ENCODE results near the gene PSENEN. TPM values are rescaled to one million over a fixed set of nuclear protein-coding genes. Genes with fewer than 3 reads are reported as not detected.

PSENEN gene
- total and polyA plus RNA-seq, 2 of the 8 experiments (the other 6 are each of a cell fraction or from before 2014, with no cell fraction given) = 66.7 to 75.3 TPM

GRCh38 chr19:35716801-35717664 is 28.4 kb upstream of the PSENEN start (continued):
- TF ChIP-seq, protein P1, sequence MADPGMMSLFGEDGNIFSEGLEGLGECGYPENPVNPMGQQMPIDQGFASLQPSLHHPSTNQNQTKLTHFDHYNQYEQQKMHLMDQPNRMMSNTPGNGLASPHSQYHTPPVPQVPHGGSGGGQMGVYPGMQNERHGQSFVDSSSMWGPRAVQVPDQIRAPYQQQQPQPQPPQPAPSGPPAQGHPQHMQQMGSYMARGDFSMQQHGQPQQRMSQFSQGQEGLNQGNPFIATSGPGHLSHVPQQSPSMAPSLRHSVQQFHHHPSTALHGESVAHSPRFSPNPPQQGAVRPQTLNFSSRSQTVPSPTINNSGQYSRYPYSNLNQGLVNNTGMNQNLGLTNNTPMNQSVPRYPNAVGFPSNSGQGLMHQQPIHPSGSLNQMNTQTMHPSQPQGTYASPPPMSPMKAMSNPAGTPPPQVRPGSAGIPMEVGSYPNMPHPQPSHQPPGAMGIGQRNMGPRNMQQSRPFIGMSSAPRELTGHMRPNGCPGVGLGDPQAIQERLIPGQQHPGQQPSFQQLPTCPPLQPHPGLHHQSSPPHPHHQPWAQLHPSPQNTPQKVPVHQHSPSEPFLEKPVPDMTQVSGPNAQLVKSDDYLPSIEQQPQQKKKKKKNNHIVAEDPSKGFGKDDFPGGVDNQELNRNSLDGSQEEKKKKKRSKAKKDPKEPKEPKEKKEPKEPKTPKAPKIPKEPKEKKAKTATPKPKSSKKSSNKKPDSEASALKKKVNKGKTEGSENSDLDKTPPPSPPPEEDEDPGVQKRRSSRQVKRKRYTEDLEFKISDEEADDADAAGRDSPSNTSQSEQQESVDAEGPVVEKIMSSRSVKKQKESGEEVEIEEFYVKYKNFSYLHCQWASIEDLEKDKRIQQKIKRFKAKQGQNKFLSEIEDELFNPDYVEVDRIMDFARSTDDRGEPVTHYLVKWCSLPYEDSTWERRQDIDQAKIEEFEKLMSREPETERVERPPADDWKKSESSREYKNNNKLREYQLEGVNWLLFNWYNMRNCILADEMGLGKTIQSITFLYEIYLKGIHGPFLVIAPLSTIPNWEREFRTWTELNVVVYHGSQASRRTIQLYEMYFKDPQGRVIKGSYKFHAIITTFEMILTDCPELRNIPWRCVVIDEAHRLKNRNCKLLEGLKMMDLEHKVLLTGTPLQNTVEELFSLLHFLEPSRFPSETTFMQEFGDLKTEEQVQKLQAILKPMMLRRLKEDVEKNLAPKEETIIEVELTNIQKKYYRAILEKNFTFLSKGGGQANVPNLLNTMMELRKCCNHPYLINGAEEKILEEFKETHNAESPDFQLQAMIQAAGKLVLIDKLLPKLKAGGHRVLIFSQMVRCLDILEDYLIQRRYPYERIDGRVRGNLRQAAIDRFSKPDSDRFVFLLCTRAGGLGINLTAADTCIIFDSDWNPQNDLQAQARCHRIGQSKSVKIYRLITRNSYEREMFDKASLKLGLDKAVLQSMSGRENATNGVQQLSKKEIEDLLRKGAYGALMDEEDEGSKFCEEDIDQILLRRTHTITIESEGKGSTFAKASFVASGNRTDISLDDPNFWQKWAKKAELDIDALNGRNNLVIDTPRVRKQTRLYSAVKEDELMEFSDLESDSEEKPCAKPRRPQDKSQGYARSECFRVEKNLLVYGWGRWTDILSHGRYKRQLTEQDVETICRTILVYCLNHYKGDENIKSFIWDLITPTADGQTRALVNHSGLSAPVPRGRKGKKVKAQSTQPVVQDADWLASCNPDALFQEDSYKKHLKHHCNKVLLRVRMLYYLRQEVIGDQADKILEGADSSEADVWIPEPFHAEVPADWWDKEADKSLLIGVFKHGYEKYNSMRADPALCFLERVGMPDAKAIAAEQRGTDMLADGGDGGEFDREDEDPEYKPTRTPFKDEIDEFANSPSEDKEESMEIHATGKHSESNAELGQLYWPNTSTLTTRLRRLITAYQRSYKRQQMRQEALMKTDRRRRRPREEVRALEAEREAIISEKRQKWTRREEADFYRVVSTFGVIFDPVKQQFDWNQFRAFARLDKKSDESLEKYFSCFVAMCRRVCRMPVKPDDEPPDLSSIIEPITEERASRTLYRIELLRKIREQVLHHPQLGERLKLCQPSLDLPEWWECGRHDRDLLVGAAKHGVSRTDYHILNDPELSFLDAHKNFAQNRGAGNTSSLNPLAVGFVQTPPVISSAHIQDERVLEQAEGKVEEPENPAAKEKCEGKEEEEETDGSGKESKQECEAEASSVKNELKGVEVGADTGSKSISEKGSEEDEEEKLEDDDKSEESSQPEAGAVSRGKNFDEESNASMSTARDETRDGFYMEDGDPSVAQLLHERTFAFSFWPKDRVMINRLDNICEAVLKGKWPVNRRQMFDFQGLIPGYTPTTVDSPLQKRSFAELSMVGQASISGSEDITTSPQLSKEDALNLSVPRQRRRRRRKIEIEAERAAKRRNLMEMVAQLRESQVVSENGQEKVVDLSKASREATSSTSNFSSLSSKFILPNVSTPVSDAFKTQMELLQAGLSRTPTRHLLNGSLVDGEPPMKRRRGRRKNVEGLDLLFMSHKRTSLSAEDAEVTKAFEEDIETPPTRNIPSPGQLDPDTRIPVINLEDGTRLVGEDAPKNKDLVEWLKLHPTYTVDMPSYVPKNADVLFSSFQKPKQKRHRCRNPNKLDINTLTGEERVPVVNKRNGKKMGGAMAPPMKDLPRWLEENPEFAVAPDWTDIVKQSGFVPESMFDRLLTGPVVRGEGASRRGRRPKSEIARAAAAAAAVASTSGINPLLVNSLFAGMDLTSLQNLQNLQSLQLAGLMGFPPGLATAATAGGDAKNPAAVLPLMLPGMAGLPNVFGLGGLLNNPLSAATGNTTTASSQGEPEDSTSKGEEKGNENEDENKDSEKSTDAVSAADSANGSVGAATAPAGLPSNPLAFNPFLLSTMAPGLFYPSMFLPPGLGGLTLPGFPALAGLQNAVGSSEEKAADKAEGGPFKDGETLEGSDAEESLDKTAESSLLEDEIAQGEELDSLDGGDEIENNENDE (IDR thresholded peaks at IDR 0.05; ENCODE audit: insufficient replicate concordance, low read length) = no peak
- TF ChIP-seq ASH2L (IDR thresholded peaks at IDR 0.05; ENCODE audit: low read length) (peak; percentile 40), BCL11A (IDR thresholded peaks at IDR 0.05; ENCODE audit: low read depth in 2 of 2, low read length in 2 of 2) (no peak), SP2 (IDR thresholded peaks at IDR 0.05; ENCODE audit: low read length) (no peak), TAF7 (optimal IDR thresholded peaks at IDR 0.05; ENCODE audit: borderline replicate concordance, low read depth, low read length) (peak; percentile 69), BACH1 (IDR thresholded peaks at IDR 0.05; ENCODE audit: low read length) (peak; percentile 64; the same call in 1 of the 2 replicates), NRF1 (IDR thresholded peaks at IDR 0.05; ENCODE audit: low read depth, low read length) (no peak), JUND (IDR thresholded peaks at IDR 0.05; ENCODE audit: low read length) (no peak), CBX5 (IDR thresholded peaks at IDR 0.05; ENCODE audit: low read depth, low read length) (no peak), FOSL1 (IDR thresholded peaks at IDR 0.05; ENCODE audit: insufficient read depth, low read depth, low read length) (no peak)

Measured in H1 (cell line).